Left lobe of liver (tissue), 2 donors: ENCODE results near the gene RNF227. TPM values are rescaled to one million over a fixed set of nuclear protein-coding genes. Genes with fewer than 3 reads are reported as not detected.

Source experiments
- ATAC-seq: fragments of 200-7000 bp; cut with Tn5 transposase; one replicate; pipeline ENCODE4 v1.9.1; 2020; ENCODE audit warnings: mild to moderate bottlenecking, moderate library complexity
- DNase-seq: peaks from one replicate; pipeline ENCODE4 v3.0.0-alpha.2; 2020; ENCODE audit warnings: low spot score
- total RNA-seq: library from RNA; stranded (reverse); gene quantifications from one replicate; pipeline ENCODE4 v1.2.1, GENCODE V29; 2021
- donor health status: DM: no; HTN: no; CAD: no; lungs with moderate emphysema.
- donor health status: DM: no; HTN: yes; CAD: no.

RNF227 gene
- total RNA-seq, 1 donor from 2014 or later, result 0.23 TPM

DNA sequence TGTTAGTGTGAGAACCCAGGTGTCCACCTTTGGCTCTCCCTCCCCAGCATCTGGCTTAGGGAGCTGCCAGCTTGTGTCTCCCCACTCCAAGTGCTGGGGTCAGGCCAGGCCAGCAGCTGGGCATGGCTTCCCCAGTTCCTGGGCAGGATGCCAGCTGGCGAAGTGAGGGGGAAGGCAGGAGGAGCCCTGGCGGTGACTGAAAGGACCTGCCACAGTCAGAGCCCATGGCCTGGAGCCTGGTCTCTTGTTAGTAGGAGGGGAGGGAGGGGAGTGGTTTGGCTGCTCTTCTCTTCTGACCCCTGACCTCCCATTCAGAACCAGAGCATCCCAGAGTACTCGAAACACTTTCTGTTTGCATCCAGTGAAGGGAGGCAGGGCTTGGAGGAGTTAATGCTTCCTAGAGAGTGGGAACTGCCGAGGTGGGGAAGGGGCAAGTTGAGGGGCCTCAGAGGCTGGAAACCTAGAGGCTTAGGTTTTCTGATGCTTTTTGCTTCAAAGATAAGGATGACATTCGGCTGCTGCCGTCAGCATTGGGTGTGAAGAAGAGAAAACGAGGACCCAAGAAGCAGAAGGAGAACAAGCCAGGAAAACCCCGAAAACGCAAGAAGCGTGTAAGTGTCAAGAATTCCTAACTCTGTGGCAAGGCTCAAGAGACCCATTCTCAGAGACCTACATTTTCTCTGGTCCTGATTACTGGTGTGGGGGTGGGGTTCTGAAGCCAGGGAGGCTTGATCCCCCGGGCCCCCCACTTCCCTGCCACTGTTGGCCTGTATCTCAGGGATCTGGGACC lies 26.7 kb downstream of the RNF227 start:
- DNase-seq, result peak; percentile 99
- peak; percentile 85 for ATAC-seq

DNA sequence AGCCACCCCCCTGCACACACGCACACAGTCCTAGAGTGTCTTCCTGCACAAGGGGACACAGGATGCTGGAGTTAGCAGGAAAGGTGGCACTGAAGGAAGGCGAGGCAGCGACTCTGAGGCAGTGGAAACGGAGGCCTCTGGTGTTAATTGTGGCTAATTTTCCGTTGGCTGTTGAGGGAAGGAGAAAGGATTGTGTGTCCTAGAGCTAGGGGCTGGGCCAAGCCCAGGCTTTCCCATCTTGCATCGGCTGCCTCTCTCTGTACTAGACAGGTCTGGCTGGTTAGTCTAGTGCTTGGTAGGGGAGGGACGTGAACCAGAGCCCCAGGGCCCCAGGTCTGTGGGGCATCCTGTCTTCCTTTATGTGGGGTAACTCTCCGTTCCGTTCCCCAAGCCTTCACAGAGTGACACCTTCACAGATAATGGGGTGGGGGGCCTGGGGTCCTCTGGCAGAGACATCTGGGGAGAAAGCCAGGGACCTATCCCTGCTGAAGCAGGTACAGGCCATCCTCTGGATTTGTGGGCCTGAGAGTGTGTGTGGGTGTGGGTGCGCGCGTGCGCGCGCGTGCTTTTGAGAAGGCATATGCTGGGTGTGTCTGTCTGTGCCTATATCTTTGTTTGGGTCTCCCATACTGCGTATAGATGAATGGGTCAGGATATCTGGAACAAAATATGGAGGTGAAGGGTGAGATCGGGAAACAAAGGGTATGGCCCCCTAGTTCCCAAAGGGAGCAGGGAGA lies 27.7 kb downstream of the RNF227 start, which contains the start of gene CHD3:
Gene CHD3 (plus strand): TSS at position 606 of the 737 bp plus-strand sequence. CDS start 212 bp downstream, outside the sequence.
- ATAC-seq, result no peak
- no peak for DNase-seq

DNA sequence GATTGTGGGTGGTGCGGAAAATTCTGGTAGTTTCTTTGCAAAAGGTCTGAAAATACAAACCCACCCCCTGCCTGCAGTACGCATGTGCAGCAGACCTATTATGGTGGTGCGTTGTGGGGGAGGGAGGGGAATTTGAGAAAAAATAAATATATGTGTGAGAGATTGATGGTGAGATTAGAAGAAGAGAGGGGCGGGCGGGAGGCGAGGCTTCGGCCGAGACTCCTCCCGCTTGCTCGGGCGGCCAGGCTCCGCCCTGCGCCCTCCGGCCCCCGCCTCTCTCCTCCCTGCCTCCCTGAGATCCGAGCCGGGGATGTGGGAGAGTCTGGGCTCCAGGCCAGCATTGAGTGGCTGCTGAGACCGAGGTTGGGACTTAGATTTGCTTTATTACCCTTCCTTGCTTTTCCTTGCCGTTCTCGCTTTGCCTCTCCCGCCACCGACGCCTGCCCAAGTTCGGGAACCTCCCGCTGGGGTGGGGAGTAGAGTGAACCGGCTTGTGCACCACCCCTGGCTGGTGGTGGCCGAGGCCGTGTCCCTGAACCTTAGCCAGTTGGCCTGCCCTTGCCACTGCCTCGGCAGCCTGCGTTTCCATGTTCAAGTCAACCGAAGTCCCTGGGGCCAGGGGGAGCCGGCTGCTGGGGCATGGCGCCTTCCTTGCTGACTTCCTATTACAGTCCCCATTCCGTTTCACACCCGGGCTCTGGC lies 28.5 kb downstream of the RNF227 start:
- DNase-seq, result peak; percentile 90
- ATAC-seq, result peak; percentile 81

DNA sequence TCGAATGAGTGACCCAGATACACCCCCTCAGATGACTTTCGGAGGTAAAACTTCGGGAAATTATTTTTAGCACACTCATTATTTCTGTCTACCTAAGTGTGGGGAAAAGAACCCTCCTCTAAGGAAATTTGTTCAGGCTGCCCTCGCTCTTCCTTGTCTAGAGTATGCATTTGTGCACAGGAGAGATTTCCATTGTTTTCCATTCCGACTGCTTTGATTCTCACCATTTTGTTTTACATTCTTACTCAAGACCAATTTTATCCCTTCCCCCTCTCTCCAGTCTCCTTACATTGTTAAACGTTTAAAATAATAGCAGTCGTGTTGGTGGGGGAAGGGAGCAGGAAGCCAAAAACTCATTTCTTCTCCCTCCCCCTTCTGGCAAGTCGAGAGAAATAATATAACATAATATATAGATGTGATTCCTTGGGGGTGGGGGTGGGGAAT lies 29.0 kb downstream of the RNF227 start:
- DNase-seq (no peak), ATAC-seq (no peak)

DNA sequence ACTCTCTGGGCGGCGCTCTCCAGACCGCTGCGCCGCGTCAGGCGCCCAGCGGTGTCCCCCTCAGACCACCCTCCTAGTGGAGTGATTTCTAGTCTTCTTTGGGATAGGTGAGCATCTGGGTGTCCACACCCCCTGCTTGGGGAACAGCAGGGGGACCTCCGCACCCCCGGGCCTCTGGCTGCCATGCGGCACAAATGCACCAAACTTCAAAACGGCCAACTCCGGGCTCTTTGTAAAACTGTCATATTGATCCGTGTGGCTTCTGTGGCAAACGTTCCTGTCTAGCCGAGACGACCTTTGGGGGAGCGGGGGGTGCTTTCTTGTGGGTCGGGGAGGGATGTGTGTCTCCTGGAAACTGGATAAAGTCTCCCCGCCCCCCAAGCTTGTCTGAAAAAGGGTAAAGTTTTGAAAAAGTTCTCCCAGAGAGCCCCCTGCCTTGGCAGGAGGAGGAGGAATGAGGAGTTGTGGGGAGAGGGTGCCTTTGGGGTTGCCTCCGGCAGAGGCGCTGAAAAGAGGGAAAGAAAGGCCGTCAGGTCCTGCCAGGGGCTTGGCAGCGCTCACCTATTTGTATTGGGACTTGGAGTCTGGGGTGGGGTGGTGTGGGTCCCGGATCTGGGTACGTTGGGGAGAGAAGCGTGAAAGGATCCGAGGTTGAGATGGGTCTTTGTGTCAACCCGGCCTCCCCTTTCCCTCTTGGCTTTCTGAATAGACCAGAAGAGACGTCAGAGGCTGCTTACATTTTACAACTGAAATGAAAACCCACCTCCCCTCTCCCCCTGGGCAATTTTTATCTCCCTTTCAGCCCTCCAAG lies 29.7 kb downstream of the RNF227 start:
- DNase-seq (no peak), ATAC-seq (no peak)

DNA sequence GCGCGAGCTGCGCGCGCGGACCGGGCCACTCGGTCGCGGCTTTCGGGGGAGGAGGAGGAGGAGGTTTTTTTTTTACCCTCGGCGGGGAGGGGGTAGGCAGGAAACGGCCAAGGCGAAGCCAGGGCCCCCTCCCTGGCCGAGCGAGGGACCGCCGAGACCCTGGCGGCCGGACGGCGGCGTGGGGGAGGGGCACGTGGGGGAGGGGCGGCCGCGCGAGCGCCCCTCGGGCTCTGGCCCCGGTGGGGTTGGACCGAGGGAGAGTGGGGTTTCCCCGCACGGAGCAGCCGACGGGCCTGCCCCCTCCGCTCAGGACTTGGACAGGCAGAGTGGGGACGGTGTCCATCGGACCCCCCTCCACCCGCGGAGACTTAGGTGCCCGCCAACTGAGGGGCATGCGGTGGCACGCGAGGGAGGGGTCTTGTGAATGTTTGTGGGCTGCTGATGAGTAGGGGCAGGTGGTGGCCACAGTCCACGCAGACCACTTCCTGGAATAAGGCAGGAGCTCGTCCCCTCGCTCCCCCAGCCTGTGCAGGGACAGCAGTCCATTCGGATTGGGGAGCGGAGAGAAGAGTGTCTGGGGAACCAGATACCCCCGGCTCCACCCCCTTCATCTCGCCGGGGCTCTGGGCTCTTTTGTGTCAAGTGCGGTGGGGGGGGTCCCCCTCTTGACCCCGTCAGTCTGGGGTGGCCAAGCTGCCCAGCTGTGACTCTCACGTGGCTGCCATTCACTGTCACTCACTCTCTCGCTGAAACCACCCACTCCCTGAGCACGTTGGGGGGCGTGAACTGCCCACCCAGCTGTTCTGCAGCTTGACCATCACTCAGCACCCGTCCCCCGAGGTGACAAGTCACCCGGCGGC lies 30.5 kb downstream of the RNF227 start:
- DNase-seq (no peak), ATAC-seq (no peak)

DNA sequence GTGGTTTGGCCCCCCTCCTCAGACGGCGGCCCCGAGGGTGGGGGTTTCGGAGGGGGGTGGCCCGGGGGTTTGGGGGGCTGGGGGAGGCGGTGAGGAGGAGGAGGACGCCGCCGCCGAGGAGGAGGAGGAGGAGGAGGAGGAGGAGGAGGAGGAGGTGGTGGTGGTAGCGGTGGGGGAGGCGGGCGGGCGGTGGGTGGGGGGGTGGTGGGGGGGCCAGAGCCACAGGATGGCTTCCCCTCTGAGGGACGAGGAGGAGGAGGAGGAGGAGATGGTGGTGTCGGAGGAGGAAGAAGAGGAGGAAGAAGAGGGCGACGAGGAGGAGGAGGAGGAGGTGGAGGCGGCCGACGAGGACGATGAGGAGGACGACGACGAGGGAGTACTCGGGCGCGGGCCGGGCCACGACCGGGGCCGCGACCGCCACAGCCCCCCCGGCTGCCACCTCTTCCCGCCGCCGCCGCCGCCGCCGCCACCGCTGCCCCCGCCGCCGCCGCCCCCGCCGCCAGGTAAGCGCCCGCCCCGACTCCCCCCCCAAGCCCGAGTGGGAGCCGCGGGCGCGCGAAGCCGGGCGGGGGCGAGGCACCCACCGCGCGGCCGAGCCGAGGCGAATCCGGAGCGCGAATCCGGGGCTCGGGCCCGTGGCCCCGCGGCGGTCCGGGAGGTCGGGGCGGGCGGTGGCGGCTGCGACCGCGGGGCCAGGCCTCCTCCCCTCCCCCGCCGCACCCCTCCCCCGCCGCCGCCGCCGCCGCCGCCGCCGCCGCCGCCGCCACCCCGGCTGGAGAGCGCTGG lies 31.3 kb downstream of the RNF227 start:
- DNase-seq, result no peak
- no peak for ATAC-seq

DNA sequence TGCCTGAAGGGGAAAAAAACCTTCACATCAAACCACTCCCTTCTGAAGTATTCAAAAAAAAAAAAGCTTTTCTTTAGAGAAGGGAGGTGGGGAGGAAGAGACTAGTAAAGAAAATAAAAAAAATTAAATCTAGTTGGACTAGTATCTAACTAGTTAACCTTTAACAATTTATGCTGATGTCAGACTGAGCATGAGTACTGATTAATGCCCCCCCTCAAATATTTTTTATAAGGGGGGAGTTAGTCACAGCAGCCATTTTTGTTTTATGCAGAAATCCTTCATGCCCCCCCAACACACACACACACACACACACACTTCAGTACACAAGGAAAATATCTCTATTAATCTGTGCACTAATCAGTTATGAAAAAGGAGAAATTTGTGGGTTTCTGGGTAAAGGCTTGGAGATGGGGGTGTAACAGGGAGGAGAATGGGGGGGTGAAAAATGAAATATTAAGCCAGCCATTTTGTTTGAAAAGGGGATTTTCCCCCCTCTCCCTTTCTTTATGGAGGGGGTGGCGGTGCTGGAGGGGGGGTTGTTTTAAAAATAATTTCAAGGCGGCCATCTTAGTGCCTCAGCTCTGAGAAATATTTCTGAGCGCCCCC lies 32.2 kb downstream of the RNF227 start:
- ATAC-seq (no peak), DNase-seq (no peak)

DNA sequence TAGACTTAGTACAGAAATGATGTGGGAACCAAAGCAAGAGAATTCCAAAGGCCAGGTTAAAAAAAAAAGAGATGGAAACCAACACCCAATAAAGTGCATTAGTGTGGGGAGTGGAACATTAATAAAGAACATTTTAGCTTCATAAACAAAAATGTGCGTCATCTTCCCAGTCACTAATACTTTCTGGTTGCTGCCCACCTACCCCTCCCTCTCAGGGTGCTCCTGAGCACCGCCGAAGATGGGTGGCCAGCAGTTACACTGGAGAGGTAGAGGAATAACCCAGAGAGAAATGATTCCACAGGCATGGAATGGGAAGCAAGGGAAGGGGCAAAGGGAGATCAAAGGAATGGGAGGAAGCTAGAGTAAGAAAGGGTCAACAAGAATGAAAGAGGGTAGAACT lies 33.5 kb downstream of the RNF227 start:
- DNase-seq, result no peak
- no peak for ATAC-seq

DNA sequence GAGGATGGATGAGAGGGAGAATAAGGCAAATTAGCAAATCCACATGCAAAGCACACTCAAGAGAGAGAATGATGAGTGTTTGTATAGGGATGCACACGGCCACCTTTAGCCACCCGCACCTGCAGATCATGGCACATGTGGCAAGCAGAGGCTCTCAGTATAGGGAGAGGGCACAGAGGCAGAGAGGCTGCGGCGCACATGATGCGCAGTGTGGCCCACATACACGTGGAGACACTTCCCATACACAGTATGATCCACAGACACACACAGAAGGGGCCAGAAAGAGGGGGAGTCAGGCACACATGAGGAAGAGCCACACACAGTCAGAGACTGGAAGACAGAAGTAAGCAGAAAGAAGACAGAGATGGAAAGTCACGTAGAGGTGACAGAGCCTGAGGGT lies 34.0 kb downstream of the RNF227 start:
- DNase-seq (no peak), ATAC-seq (no peak)

DNA sequence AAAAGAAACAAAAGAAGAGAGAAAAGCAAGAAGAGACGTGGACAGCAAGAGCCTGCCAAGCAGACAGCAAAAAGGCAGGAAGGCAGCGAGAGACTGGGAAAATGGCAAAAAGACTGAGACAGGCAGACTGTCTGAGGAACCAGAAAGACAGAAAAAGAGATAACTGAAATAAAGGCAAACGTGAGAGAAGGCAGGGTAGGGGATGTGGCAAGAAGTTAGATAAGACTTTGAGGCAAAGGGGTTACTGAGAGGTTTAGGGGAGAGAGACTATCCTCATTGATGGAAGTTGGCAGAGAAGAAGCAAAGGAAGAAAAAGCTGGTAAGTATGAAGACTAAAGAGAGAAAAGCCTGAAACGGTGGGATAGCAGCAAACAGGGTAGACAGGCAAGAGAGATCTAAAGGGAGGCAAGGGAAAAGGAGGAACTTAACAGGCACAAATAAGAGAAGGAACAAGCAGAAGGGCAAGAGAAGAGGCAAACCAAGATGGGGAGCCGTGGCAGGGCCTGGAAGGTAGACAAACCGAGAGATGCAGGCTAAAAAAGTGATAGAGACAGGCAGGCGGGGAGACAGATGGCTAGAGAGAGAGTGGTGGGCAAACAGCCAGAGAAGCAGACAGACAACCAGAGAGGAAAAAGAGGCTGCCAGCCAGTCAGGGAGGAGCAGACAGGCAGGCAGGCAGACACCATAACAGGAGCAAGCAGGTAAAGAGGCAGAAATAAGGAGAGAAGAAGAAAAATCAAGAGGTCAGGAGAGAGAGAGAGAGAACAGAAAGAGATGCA lies 34.6 kb downstream of the RNF227 start:
- DNase-seq (no peak), ATAC-seq (no peak)

DNA sequence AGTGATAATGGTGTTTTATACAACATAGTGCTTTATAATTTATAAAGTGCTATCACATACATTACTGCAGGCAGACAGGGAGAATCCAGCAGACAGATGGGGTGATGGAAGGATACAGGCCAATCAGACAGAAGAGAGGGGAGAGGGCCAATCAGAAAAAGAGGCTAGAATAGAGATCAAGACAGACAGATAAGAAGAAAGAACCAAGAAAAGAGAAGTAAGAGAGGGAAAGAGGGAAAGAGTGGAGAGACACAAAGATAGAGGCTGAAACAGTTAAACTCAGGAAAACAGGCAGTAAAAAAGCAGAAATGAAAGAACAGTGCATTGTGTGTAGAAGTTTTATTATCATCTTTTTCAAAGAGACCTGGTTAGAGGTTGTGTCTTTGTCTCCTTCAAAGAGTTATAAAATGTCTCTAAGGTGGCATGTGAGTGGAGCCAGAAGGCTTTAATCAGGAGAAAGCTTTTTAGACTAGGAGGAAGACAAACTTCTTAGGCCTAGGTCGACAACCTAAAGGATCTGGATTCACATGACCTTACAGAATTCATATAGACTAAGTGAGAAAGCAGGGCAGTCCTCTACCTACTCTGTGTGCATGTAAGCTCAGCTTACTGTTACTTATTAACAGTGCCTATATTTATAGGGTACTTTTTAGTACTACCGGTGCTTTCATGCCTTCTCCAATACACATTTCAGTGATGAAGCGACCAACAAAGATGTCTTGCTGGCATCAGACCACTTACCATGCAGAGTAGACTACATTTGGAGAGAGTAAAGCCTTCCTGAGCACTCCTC lies 35.8 kb downstream of the RNF227 start:
- DNase-seq, result no peak
- ATAC-seq, result no peak

DNA sequence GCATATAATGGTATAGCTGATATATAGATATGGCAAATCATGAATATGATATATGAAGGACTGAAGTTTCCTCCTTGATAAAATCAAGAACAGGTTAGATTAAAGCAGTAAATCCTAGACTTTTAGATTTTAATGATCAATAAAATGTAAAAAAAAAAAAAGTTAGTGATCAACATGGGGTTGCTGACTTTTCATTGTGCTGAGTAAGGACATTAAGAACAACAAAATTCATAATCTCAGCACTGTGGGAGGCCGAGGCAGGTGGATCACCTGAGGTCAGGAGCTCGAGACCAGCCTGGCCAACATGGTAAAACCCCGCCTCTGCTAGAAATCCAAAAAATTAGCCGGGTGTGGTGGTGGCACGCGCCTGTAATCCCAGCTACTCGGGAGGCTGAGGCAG lies 37.9 kb downstream of the RNF227 start:
- no peak for ATAC-seq
- no peak for DNase-seq

DNA sequence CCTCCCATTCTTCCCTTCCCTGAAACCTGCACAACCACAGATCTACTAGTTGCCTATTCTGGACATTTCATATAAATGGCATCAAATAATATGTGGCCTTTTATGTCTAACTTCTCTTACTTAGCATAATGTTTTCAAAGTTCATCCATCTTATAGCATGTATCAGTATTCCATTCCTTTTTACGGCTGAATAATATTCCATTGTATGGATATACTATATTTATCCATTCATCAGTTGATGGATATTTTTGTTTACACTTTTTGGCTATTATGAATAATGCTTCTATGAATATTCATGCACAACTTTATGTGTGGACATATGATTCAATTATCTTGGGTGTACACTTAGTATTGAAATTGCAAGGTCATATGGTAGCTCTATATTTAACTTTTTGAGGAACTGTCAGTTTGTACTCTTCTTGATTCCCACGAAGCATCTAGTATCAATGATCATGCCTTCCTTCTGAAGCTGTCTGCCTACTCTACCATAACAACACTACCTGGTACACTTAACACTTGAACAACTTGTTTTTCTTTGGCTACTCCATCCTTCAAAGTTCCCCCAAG lies 40.2 kb downstream of the RNF227 start:
- DNase-seq (no peak), ATAC-seq (no peak)

DNA sequence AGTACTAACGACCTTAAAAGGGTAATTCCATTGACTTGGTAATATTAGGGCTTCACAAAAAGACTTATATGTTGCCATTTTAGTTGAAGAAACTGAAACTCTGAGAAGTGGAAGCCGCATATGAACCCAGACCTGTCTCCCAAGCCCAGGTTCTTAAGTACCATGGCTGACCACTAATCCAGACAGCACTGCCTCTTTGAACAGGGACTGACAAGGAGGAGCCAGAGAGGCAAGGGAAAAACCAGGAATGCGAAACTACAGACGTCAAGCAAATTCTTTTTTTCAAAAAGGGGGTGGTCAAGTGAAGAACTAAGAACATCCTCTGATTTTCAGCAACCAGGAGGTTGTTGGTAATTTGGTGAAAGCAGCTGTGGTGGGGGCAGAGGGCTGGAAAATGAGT lies 43.0 kb downstream of the RNF227 start:
- ATAC-seq, result no peak

DNA sequence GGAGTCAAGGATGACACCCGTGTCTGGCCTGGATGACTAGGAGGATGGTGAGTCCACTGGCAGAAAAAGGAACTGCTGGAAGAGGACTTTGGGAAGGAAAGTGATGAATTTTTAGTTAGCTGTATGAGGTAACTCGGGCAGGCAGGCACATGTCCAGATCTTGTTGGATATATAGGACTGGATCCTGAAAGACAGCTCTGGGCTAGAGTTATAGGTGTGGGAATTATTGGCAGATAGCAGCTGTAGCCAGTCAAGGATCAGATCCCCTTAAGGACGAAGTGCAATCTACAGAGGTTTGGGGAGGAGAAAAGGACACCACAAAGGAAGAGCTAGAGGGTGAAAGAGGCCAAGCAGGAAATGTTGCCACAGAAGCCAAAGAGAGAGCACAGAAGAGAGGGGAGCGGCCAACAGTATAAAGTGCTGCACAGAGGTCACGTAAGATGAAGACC lies 48.2 kb downstream of the RNF227 start:
- DNase-seq (no peak), ATAC-seq (no peak)

More for the DNA sequence above, 43.0 kb downstream of the RNF227 start:
- DNase-seq, result peak; percentile 5
